GM19239 (cell line): ENCODE measurements around the gene KIAA0232.
"Not testable (repeated sequence)": the region's sequence is repeated elsewhere in the genome, so short reads cannot be mapped to it uniquely, and the experiment has no call there.

Source experiments
- DNase-seq: peaks from one replicate; pipeline ENCODE4 v3.0.0; 2011; ENCODE audit warnings: low spot score; ENCODE audit not compliant: insufficient read length
- FAIRE-seq: peaks from 2 replicates; lab custom pipeline; 2011; peaks lifted over from hg19 to GRCh38; lab: Jason Lieb, UNC

The KIAA0232 gene

GRCh38 chr4:6773106-6773505 is 9.4 kb upstream of the KIAA0232 start:
- no peak for FAIRE-seq
- no peak for DNase-seq

- DNase-seq (no peak), FAIRE-seq (peak; percentile 26)
Observed at GRCh38 chr4:6773616-6774540, 8.6 kb upstream of the KIAA0232 start.

GRCh38 chr4:6775746-6776145 is 6.8 kb upstream of the KIAA0232 start:
- DNase-seq: no peak
- no peak for FAIRE-seq

- FAIRE-seq (no peak), DNase-seq (no peak)
Observed at GRCh38 chr4:6776920-6777635, 5.4 kb upstream of the KIAA0232 start.

- no peak for FAIRE-seq
- no peak for DNase-seq
Observed at GRCh38 chr4:6777636-6778281, 4.8 kb upstream of the KIAA0232 start.

GRCh38 chr4:6778435-6778834 is 4.1 kb upstream of the KIAA0232 start:
- no peak for DNase-seq
- no peak for FAIRE-seq

GRCh38 chr4:6779667-6780565 is 2.6 kb upstream of the KIAA0232 start:
- FAIRE-seq (no peak), DNase-seq (no peak)

GRCh38 chr4:6781113-6781512 is 1.4 kb upstream of the KIAA0232 start:
- DNase-seq (no peak), FAIRE-seq (no peak)

- FAIRE-seq (no peak), DNase-seq (no peak)
Observed at GRCh38 chr4:6781561-6781960, 966 bp upstream of the KIAA0232 start.

GRCh38 chr4:6782846-6783110 is 251 bp downstream of the KIAA0232 start:
- no peak for DNase-seq
- FAIRE-seq: no peak

- DNase-seq (peak; percentile 92), FAIRE-seq (peak; percentile 4)
Observed at GRCh38 chr4:6783111-6783981, 819 bp downstream of the KIAA0232 start.

GRCh38 chr4:6785572-6785925 is 3.0 kb downstream of the KIAA0232 start:
- FAIRE-seq (no peak), DNase-seq (no peak)

GRCh38 chr4:6788123-6788522 is 5.6 kb downstream of the KIAA0232 start:
- FAIRE-seq (no peak), DNase-seq (no peak)

GRCh38 chr4:6791245-6791644 is 8.7 kb downstream of the KIAA0232 start:
- DNase-seq: not testable (repeated sequence)

GRCh38 chr4:6791796-6792195 is 9.3 kb downstream of the KIAA0232 start:
- not testable (repeated sequence) for FAIRE-seq, DNase-seq

More at GRCh38 chr4:6791245-6791644, 8.7 kb downstream of the KIAA0232 start:
- FAIRE-seq: not testable (repeated sequence)

GRCh38 chr4:6794189-6794588 is 11.7 kb downstream of the KIAA0232 start:
- no peak for FAIRE-seq

GRCh38 chr4:6795821-6796220 is 13.3 kb downstream of the KIAA0232 start:
- FAIRE-seq (no peak), DNase-seq (no peak)

More at GRCh38 chr4:6794189-6794588, 11.7 kb downstream of the KIAA0232 start:
- DNase-seq: no peak

- DNase-seq, FAIRE-seq: not testable (repeated sequence)
Observed at GRCh38 chr4:6797368-6797767, 14.8 kb downstream of the KIAA0232 start.

- DNase-seq: no peak
- no peak for FAIRE-seq
Observed at GRCh38 chr4:6799091-6799490, 16.6 kb downstream of the KIAA0232 start.
